ENCODE measurements around the gene PPP1R13B.

DNA sequence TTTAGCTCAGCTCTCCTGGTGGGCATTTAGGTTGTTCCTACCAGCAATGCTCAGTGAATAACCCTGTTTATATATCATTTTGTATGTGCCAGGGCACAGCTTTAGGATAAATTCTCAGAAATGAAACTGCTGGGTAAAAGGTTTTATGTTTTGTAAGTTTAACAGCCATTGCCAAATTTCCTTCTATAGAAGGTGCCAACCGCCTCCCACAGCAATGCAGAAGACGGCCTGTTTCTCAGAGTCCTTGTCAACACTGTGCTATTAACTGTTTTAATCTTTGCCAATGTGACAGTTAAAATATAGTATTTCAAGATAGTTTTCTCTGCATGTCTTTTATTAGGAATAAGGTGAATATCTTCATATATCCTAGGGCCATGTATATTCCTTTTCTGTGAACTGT, 65.0 kb downstream of the PPP1R13B start:
- TF ChIP-seq, protein P1, sequence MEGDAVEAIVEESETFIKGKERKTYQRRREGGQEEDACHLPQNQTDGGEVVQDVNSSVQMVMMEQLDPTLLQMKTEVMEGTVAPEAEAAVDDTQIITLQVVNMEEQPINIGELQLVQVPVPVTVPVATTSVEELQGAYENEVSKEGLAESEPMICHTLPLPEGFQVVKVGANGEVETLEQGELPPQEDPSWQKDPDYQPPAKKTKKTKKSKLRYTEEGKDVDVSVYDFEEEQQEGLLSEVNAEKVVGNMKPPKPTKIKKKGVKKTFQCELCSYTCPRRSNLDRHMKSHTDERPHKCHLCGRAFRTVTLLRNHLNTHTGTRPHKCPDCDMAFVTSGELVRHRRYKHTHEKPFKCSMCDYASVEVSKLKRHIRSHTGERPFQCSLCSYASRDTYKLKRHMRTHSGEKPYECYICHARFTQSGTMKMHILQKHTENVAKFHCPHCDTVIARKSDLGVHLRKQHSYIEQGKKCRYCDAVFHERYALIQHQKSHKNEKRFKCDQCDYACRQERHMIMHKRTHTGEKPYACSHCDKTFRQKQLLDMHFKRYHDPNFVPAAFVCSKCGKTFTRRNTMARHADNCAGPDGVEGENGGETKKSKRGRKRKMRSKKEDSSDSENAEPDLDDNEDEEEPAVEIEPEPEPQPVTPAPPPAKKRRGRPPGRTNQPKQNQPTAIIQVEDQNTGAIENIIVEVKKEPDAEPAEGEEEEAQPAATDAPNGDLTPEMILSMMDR (IDR thresholded peaks at IDR 0.05; ENCODE audit: insufficient read depth, low read length) = no peak
- TF ChIP-seq GABPA (IDR thresholded peaks at IDR 0.05; ENCODE audit: low read depth) = no peak
- no peak for TF ChIP-seq POLR2AphosphoS5 (IDR thresholded peaks at IDR 0.05; ENCODE audit: low read depth)
- TF ChIP-seq, protein P2, sequence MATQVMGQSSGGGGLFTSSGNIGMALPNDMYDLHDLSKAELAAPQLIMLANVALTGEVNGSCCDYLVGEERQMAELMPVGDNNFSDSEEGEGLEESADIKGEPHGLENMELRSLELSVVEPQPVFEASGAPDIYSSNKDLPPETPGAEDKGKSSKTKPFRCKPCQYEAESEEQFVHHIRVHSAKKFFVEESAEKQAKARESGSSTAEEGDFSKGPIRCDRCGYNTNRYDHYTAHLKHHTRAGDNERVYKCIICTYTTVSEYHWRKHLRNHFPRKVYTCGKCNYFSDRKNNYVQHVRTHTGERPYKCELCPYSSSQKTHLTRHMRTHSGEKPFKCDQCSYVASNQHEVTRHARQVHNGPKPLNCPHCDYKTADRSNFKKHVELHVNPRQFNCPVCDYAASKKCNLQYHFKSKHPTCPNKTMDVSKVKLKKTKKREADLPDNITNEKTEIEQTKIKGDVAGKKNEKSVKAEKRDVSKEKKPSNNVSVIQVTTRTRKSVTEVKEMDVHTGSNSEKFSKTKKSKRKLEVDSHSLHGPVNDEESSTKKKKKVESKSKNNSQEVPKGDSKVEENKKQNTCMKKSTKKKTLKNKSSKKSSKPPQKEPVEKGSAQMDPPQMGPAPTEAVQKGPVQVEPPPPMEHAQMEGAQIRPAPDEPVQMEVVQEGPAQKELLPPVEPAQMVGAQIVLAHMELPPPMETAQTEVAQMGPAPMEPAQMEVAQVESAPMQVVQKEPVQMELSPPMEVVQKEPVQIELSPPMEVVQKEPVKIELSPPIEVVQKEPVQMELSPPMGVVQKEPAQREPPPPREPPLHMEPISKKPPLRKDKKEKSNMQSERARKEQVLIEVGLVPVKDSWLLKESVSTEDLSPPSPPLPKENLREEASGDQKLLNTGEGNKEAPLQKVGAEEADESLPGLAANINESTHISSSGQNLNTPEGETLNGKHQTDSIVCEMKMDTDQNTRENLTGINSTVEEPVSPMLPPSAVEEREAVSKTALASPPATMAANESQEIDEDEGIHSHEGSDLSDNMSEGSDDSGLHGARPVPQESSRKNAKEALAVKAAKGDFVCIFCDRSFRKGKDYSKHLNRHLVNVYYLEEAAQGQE (IDR thresholded peaks at IDR 0.05; ENCODE audit: insufficient replicate concordance, low read depth) = no peak
